Posterior vena cava (tissue), 2 donors: ENCODE data around the gene COL26A1. TPM values are rescaled to one million over a fixed set of nuclear protein-coding genes. Genes with fewer than 3 reads are reported as not detected.
A peak's percentile ranks its signal among the peaks of the same experiment; 100 is the strongest.

Experiments
- DNase-seq: peaks from one replicate; pipeline ENCODE4 v3.0.0-alpha.2; 2020; ENCODE audit warnings: low spot score
- intact Hi-C, 2 donors: fragments of 100-400 bp; cut with DNase I; formaldehyde crosslinking; loops; one replicate each; pipeline versions ENCODE4 v1.14.1 to v1.14.2; 2022 to 2023
- total RNA-seq, 2 donors: library from RNA; stranded (reverse); fragmentation: NEBNext Ultra II Directional; extraction: Animal tissue kit (Norgen Biotek cat#: 25700); gene quantifications; one replicate each; pipeline ENCODE4 v1.2.1, GENCODE V29; 2021
- donor health status: DM: yes; HTN: yes; CAD: no.
- donor health status: DM: yes; HTN: yes; CAD: no.

COL26A1 gene
- total RNA-seq, 2 donors from 2014 or later, result not detected

DNA sequence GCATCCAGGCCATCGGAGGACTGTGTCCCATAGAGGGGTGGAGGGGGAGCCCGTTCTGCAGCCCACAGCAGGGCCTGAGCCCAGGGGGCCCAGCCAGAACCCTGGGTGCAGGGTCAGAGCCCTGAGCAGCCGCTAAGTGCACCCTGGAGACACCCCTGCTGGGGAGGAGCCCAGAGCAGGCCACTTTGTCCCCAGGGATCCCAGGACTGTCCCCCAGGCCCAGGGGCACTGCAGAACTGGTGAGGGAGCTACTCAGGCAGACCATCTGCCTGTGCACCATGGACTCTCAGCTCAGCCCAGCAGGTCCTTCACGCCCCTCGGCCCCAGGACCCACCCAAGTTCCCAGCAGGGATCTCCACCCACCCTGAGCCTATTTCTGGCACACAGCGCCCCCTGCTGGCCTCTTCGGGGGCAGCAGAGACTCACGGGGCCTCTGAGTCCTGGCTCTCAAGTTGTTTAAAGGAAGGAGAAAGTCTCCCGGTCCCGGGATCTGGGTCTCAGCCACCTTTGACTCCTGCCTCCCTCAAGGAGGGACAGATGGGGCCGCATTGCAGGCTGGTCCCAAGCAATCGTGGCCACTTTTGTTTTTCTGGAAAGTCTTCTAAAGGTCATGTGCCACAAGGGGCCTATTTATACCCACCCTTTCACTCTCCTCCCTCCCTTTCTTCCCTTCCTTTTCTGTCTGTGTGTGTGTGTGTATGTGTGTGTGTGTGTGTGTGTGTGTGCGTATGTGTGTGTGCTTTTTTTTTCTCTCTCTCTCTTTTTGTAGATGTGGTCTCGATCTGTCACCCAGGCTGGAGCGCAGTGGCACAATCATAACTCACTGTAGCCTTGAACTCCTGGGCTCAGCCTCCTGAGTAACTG is 176.2 kb downstream of the COL26A1 start:
- DNase-seq, result peak; percentile 88
- intact Hi-C loops, result loop anchor here (10.0 kb wide), 1 partner anchor 174 kb away; the partner anchor contains the start of gene COL26A1 (in 2 of the 2)

DNA sequence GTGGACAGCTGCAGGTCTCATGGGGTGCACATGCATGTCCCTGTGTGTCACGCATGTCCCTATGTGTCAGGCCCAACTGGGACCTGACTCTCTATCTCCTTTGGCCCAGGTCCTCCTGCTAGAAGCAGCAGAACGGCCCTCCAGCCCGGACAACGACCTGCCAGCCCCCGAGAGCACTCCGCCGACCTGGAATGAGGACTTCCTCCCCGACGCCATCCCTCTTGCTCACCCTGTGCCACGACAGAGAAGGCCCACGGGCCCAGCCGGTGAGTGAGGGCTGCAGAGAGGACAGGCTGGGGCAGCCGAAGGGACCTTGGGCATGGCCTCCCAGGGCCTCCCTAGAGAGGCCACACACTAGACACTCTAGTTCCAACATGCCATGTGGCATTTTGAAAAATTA is 177.1 kb downstream of the COL26A1 start:
- no peak for DNase-seq
- intact Hi-C loops, result loop anchor here (5.0 to 10.0 kb wide), 2 partner anchors 175 to 733 kb away; partner anchors contain the start of gene COL26A1 (in 2 of the 2)

DNA sequence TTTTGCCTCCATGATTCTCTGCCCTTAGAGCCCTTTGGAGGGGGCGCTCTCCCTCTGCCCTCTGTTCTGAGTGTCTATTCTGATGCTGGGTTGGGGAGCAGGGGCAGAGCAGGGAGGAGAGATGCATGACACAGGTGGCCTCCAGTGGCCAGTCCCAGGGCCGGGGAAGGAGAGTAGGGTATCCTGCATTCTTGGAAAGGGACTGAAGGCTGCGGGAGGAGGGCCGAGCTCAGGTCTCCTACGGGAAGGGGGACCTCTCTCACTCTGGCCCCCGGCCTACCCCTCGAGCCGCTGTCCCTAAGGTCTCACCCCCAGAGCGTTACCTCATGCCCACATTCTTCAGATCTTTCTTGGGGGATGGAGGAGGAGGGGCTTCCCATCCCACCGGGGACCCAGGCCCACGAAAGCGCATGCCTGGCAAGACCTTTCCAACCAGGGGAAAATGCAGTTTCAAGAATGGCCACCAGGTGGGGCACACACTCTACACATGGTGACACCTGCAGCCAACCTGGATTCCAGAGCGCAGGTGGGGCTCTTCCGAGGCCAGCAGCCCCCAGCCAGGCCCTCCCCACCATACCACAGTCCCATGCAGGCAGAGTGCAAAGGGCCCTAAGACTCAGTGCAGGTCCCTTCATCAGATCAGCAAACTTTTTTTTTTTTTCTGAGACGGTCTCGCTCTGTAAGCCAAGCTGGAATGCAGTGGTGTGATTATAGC is 180.0 kb downstream of the COL26A1 start:
- intact Hi-C loops, result loop anchor here in 1 of 2 donors (5.0 kb wide), 1 partner anchor 730 kb away; no protein-coding TSS in a partner anchor
- no peak for DNase-seq

DNA sequence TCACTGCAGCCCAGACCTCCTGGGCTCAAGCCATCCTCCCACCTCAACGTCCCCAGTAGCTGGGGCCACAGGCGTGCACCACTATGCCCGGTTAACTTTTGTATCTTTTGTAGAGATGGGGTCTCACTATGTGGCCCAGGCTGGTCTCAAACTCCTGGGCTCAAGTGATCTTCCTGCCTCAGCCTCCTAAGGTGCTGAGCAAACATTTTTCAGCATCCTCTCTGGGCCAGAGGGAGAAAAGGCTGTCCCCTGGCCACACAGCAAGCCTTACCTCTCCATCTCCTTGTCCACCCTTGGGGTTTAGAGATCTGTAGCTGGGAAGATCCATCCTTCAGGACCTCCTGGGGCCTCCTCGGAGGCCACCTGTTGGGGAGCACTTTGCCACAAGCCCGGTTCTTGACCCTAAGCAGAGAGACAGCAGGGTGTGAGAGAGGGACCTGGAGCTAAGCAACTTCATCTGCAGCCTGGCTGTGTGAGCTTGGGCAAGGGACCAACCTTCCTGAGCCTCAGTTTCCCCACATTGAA is 180.6 kb downstream of the COL26A1 start:
- intact Hi-C loops, result loop anchor here in 1 of 2 donors (5.0 kb wide), 1 partner anchor 729 kb away; no protein-coding TSS in a partner anchor
- no peak for DNase-seq

DNA sequence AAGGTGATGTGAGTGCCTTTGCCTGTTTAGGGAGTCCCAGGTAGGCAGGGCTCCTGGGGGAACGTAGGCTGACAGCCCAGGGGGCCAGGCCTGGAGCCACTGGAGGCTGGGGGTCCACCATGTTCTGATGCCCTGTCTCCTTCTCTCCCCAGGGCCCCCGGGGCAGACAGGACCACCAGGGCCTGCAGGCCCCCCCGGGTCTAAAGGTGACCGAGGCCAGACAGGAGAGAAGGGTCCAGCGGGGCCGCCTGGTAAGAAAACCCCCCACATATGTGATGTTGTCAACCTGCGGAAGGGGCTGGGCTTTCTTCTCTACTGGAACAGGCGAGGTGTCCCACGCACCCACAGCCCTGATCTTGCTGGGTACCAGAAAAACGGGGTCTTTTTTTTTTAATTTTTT is 181.2 kb downstream of the COL26A1 start:
- DNase-seq, result no peak
- intact Hi-C loops, result loop anchor here in 1 of 2 donors (5.0 kb wide), 1 partner anchor 728 kb away; no protein-coding TSS in a partner anchor

DNA sequence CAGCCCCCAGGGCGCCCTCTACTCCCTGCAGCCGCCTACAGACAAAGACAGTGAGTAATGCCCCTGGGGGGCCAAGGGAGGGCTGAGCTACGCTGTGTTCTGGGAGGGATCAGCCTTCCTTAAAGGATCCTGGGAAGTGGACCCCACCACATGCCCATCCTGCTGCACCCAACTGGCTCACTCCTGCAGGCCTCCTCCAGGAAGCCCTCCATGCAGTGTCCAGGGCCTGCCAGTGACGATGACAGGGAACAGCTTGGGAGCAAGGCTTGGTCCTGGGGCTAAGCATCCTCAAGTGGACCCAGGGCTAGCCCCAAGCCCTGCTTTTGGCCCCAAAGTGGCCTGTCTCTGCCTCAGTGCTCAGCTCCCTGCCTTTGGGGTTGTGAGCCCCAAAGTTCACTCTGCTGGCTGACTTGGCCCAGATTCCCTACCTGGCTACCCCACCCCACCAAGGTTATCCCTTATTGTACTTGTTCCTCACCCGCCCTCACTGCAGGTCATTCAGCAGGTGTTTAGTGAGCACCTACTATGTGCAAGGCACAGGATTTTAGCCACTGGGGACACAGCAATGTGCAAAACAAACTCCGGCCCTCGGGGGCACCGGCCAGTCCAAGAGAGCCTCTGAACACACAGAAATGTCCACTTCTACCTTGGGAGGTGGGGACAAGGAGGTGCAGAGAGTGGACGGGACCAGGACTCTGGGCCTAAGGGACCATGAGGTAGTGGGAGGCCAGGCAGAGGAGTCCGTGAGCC is 182.9 kb downstream of the COL26A1 start:
- intact Hi-C loops, result loop anchor here in 1 of 2 donors (5.0 kb wide), 1 partner anchor 727 kb away; no protein-coding TSS in a partner anchor
- DNase-seq, result peak; percentile 46

DNA sequence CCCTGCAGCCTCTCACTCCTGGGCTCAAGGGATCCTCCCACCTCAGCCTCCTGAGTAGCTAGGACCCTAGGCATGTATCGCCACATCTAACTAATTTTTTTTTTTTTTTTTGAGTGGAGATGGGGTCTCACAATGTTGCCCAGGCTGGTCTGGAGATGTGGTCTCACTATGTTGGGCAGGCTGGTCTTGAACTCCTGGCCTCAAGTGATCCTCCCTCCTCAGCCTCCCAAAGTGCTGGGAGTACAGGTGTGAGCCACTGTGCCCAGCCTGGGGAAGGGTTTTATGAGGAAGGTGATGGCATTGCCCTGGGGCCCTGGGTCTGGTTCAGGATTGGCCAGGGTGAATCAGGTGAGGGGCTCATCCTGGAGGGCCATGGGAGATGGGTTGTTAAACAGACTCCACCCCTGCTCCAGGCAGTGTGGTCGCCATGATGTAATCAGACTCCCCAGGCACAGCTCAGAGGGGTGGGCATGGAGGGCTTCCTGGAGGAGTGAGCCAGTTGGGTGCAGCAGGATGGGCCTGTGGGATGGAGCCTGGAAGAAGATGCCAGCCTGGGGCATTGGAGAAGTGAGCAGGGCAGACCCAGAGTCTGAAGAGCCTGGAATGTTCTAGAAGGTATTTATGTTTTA is 183.7 kb downstream of the COL26A1 start:
- peak; percentile 22 for DNase-seq
- intact Hi-C loops, result loop anchor here in 1 of 2 donors (5.0 kb wide), 1 partner anchor 726 kb away; no protein-coding TSS in a partner anchor

DNA sequence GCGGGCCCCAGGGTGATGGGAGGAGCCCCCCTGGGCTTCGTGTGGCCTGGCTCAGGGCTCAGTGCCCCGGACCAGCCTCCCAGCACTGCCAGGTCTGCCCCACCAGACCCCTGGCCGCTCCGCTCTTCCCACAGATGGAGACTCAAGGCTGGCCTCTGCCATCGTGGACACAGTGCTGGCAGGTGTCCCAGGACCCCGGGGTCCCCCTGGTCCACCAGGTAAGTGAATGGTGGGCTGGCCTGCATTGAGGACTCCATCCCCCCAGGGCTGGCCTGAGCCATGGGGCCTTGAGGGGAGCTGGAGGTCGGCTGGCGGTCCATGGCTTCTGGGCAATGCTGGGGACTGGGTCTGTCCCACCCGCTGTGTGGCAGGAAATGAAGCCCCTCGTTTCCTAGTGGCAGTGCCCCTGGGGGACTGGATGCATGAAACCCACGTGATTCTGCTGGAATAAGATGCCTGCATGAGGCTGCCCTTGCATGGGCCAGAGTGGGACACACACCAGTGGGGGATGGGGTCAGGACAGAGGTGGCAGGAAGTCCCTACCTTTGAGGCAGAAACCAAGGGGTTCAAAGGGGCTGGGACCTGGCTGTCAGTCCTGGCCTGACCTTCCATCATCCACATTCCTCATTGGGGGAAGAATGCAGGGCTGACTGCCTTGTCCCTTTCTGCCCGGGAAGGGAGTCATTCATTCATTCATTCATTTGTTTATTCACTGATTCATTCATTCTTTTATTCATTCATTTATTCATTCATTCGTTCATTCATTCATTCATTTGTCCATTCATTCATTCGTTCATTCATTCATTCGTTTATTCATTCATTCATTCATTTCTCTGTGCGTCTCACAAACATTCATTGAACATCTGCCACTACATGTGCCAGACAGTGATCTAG is 184.6 kb downstream of the COL26A1 start:
- intact Hi-C loops, result loop anchor here in 1 of 2 donors (5.0 kb wide), 1 partner anchor 725 kb away; no protein-coding TSS in a partner anchor
- DNase-seq, result peak; percentile 68

DNA sequence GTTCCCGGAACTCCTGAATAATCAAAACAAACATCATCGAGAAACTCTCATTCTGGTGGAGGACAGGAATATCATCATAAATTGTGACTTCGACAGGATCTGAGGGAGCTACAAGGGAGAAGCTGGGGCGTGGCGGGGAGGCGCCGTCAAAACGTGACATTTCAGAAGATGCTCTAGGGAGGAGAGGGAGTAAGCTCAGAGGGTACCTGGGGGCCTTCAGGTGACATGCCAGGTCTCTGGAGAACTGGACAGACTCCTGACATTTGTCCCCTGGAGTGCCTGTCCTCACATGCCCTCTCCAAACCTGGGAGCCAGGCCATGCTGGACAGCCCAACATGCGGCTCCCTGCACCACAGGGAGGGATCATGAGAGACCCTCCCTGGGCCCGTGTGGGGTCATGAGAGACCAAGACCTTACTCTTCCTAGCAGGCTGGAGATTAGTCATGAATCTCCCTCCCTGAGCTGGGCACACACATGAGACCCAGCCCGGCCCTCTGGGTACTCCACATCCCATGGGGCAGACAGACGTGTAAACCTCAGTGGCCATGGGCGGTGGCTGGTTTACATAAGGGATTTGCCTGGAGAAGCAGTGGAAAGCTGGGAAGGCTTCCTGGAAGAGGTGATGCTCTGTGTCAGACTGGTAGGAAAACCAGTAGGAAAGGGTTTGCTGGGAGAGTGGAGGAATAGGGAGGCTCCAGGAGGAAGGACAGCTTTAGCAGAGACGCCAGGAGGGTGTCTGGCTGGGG is 185.4 kb downstream of the COL26A1 start:
- intact Hi-C loops, result loop anchor here in 1 of 2 donors (5.0 kb wide), 1 partner anchor 724 kb away; no protein-coding TSS in a partner anchor
- DNase-seq, result peak; percentile 66

DNA sequence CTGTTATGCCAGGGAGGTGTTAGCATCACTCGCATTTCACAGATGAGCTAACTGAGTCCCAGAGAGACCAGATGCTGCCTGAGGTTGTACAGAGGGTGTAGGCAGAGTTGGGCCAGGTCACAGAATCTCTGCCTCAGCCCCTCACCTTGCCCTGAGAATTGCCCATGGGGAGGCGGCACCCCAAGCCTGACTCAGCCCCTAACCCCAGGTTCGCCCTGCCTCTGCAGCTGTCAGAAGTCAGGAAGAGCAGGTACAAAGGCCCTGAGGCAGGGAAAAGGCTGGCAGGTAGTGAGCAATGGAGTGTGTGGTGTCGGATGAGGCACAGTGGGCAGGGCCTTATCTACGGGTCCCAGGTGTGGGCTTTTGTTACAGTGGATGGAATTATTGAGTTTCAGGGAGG is 187.1 kb downstream of the COL26A1 start:
- intact Hi-C loops, result loop anchor here in 1 of 2 donors (5.0 kb wide), 1 partner anchor 723 kb away; no protein-coding TSS in a partner anchor
- peak; percentile 37 for DNase-seq

DNA sequence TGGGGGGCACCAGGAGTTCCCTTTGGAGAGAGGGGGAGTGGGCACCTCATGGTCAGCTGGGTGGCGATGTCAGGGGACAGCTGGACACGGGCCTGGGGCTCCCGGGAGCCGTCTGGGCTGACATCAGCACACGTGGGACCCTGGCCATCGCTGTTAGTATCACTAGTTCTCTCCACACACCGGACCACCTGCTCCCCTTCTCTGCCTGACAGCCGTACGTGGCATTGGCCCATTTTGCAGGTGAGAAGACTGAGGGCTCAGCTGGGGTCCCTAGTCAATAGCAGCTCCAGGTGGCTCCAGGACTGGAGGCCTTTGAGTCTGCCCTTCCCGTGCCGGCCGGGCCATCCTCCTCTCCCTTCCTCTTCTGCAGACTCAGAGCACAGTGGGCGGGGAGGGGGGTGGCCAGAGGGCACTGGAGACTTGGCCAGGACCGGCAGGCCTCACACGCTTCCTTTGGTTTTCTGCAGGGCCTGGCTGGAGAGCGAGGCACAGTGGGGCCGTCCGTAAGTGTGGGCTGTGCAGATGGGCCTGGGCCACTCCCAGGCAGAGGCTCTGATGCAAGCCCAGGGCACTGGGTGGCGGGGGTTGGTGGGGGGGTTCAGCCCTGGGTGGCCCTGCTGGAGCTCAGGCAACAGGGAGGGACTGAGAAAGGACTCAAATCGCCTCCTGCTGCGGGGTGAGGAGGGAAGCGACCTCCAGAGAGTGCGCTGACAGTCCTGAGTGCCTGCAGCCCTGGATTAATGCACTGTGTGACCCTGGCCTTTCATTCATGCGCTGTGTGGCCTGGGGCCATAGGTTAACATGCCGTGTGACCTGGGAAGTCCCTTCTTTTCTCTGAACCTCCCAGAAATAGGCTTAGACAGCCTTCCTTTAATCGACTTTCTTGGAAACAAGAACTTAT is 188.2 kb downstream of the COL26A1 start:
- intact Hi-C loops, result no loop called here
- peak; percentile 81 for DNase-seq

DNA sequence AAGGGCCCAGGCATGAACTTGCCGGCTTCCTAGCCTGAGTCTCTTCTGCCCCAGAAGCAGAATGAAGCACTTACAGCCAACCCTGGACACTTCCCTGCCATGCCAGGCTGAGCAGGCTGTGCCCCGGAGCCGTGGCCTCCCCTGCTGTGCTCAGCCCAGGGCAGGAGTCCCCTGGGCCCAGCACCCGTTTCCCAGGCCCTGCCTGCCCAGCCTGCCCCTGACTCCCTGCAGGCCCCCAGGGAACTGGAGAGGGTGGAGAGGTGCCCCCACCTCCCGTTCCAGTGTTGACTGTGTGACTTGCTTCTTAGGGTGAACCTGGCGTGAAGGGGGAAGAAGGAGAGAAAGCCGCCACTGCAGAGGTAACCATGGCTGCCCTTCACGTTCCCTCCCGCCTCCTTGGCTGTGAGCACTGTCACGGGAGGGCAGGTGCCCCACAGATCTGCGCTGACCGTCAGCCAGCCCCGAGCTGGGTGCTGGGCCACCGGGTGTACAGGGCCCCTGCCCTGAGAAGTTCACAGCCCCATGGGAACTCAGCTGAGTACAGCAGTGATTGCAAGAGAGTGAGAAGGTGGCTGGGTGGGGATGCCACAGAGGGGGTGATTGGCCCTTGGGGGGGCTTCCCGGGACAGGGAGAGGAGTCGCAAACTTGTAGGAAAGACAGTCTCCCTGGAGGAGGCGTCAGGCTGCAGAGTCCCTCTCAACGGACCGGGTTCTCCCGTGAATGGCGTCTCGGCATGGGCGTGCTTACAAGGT is 190.5 kb downstream of the COL26A1 start:
- intact Hi-C loops, result no loop called here
- DNase-seq, result peak; percentile 70

DNA sequence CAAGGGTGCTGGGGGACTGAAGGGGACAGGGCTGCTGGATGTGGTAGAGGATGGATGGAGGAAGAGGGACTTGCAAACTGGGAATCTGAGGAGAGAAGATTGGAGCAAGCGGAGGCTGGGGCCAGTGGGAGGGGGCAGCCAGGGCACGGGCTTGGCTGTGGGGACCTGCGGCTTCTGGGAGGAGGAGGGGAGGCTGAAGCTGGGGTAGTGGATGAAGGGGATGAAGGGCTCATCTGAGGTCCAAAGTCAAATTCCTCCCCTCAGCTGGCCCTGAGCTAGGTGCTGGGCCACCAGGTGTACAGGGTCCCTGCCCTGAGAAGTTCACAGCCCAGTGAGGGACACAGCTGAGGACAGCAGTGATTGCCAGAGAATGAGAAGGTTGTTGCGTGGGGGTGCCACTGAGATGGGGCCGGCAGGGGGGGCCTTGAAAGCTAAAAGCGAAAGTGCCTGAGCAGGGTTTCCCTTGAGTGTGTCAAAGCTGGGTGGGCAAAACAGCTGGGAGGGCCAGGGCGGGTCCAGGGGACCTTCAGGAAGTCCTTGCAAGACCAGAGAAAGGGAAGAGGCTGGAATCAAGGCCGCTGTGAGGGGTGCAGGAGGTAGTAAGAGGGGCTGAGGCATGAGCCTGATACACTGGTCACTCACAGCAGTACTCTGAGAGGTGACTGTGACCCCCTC is 191.2 kb downstream of the COL26A1 start:
- intact Hi-C loops, result no loop called here
- DNase-seq, result peak; percentile 49

DNA sequence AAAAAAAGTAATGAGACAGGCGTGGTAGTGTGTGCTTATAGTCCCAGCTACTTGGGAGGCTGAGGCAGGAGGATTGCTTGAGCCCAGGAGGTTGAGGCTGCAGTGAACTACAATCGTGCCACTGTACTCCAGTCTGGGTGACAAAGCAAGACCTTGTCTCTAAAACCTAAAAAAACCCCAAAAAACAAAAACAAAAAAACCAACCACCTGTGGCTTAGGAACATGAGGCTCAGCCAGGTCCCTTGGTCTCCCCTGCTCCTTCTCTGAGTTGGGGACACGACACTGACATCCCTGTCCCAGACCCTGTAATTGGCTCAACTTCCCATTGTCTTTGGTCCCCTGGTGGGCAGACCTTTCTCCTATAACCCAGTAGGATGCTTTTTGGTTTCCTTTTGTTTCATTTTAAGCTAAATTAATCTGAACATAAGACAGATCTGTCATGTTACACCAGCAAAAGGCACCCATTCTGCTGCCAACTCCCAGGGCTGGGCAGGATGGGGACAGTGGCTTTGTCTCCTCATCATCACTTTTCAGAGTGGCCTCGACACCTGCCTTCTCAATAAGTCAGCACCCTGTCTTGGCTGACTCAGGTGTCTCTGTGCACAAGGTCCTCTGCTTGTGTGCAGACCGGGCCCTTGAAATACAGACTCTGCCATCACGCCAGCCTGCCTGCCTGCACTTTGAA is 192.1 kb downstream of the COL26A1 start:
- no peak for DNase-seq
- intact Hi-C loops, result no loop called here
